Measurements from ENCODE around the gene ZBTB20.

Gene ZBTB20

DNA sequence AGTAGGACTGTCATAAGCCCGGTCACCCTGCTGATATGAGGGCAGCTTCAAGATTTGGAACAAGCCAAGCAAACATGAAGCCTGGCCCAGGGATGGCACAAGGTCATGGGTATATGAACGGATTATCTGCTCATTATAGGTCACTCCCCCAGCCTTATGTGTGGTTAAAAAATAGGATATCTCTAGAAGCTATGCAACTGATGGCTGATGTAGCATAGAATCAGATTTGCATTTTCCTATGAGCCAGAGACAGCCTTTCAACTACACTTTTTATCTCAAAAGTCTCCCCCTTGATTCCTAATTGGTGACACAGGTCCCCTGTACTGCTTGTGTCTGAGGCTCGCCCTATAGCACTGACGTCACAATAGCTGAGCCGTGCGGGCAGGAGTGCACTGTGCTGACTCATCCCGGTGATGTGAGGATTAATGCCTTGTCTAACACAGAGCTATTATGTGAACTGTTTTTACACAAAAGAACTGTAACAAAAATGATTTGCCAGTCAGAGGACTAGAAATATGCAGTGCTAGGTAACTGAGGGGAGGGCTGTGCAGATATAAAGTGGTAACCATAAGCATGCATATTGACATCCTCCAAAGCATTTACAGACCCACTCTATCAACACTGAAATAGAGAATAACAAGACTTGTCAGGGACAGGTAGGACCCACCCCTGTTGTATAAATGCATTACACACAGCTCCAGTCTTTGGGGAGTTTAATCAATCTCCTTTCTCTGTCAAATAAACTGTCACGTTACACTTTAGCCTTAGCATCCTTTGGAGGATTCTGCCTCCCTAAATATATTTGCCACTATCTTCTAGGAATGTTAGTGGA lies 648.3 kb downstream of the ZBTB20 start:
- in situ Hi-C loops (cut with MboI; ENCODE audit: low pct_unique_long_range_greater_than_20kb, low sequenced_read_pairs), result no loop called here

GRCh38 chr3:114496874-114497273 lies 650.2 kb downstream of the ZBTB20 start:
- in situ Hi-C loops (cut with MboI; ENCODE audit: low pct_unique_long_range_greater_than_20kb, low sequenced_read_pairs), result no loop called here
- DNase-seq, result no peak

More for the DNA sequence above, 648.3 kb downstream of the ZBTB20 start:
- DNase-seq, result no peak

- in situ Hi-C loops (cut with MboI; ENCODE audit: low pct_unique_long_range_greater_than_20kb, low sequenced_read_pairs), result no loop called here
- DNase-seq, result no peak
Observed at GRCh38 chr3:114496466-114496865, 650.6 kb downstream of the ZBTB20 start.

DNA sequence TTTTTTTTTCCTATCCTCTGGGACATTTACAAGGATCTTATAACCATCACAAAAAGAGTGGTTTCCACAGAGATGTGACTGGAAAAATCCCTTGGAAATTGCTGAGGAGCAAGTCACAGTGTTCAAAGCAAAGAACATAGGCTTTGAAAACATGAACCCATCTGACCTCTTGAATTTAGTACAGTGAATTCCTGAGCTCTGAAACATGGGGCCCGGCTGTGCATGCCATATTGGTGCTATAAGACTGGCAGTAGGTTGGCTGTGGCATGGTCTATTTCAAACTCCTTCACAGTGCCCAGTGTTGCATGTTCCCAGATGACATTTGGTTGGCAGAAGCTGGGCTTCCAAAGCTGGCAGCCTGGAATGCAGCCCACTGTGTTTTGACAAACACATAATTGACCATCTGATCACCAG lies 651.1 kb downstream of the ZBTB20 start:
- DNase-seq, result no peak
- in situ Hi-C loops (cut with MboI; ENCODE audit: low pct_unique_long_range_greater_than_20kb, low sequenced_read_pairs), result no loop called here

DNA sequence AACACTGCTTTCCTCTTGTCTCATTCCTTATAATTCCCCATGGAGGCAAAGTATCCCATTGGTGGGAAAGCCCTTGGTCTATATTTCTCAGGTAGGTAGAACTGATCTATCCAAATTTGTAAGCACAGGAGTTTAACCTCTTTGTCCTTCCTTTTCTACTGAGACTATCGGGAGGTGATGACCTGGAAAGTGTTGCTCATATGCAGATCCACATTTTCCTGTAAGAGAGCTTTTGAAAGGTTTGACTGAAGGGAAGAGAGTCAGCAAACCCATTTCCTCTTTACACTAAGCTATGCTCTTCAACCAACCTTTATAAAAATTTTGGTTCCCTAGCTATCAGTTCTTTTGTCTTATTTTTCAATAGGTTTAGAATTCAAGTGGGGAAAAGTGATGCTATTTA lies 652.6 kb downstream of the ZBTB20 start:
- in situ Hi-C loops (cut with MboI; ENCODE audit: low pct_unique_long_range_greater_than_20kb, low sequenced_read_pairs), result no loop called here
- no peak for DNase-seq

DNA sequence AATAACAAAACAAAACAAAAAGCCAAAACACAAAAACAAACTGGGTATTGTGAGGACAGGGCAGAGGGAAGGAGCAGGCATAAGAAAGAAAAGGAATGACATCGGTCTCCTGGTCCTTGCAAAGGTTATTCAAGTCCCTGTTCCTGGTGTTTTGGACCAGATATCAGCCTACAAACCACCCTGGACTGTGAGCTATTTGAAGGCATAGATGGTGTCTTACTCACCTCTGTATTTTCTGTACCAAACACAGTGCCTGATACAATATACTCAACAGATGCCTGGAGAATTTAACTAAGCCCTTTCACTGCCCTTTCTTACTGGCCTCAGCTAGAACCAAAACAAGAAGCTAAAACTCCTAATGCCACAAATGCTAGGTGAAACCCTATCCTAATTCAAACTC lies 656.3 kb downstream of the ZBTB20 start:
- no peak for DNase-seq

DNA sequence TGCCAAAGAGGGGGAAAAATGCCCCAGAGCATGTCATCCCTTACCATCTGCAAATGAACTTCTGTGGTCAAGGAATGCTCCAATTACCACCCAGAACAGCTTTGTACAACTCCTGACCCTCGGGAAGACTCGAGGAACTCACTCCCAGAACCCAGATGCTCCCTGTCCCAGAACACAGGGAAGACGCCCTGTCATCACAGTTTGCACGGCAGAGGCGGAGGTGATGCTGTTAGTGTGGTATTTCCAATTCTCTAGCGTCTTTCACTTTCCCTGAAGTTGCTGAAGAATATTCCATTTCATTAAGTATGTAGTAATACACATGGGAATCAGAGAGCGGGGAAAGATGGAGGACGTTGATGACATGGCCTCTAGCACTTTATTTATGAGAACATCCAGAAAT lies 659.6 kb downstream of the ZBTB20 start:
- DNase-seq, result no peak
- in situ Hi-C loops (cut with MboI; ENCODE audit: low pct_unique_long_range_greater_than_20kb, low sequenced_read_pairs), result no loop called here

More for the DNA sequence above, 656.3 kb downstream of the ZBTB20 start:
- in situ Hi-C loops (cut with MboI; ENCODE audit: low pct_unique_long_range_greater_than_20kb, low sequenced_read_pairs), result no loop called here

DNA sequence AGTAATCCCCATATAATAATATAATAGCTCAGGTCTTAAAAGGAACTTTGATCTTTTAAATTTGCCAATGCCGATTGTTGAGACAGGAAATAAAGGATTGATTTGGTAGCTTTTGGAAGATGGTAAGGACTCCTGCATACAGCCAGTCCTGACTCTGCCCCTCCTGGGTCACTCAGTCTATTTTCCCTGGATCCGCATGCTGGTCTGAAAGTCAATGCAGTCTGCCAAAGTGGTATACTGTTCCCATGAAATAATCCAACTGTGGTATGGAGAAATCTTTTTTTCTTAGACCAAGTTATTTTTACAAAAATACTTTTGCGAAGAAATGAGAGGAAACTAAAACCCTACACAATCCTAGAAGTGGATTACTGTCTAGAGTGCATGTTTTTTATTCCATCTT lies 662.2 kb downstream of the ZBTB20 start:
- DNase-seq, result no peak
- in situ Hi-C loops (cut with MboI; ENCODE audit: low pct_unique_long_range_greater_than_20kb, low sequenced_read_pairs), result no loop called here

- in situ Hi-C loops (cut with MboI; ENCODE audit: low pct_unique_long_range_greater_than_20kb, low sequenced_read_pairs), result no loop called here
- DNase-seq, result no peak
Observed at GRCh38 chr3:114481113-114481512, 666.0 kb downstream of the ZBTB20 start.

DNA sequence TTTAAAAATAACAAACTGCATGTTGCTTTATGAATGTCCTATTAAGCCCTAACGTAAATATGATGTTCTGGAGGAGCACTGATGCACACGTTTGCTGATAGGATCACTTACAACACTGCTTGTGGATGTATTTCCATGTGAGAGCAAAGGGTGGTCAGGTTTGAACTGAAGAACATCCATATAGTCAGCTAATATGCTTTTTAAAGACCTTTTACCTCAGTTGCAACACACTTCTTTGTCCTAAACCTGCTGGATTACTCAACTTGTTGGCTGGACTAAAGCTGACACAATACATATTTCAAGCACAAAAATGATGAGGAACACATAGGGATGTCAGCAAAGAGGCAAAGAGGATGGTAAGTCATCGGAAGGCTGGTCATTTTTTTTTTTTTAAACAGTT lies 666.6 kb downstream of the ZBTB20 start:
- in situ Hi-C loops (cut with MboI; ENCODE audit: low pct_unique_long_range_greater_than_20kb, low sequenced_read_pairs), result no loop called here
- no peak for DNase-seq

- DNase-seq, result no peak
- in situ Hi-C loops (cut with MboI; ENCODE audit: low pct_unique_long_range_greater_than_20kb, low sequenced_read_pairs), result no loop called here
Observed at GRCh38 chr3:114478801-114479200, 668.3 kb downstream of the ZBTB20 start.

- no peak for DNase-seq
- in situ Hi-C loops (cut with MboI; ENCODE audit: low pct_unique_long_range_greater_than_20kb, low sequenced_read_pairs), result no loop called here
Observed at GRCh38 chr3:114476511-114476910, 670.6 kb downstream of the ZBTB20 start.

- in situ Hi-C loops (cut with MboI; ENCODE audit: low pct_unique_long_range_greater_than_20kb, low sequenced_read_pairs), result no loop called here
- DNase-seq, result no peak
Observed at GRCh38 chr3:114471478-114471877, 675.6 kb downstream of the ZBTB20 start.

- in situ Hi-C loops (cut with MboI; ENCODE audit: low pct_unique_long_range_greater_than_20kb, low sequenced_read_pairs), result no loop called here
- DNase-seq, result no peak
Observed at GRCh38 chr3:114469070-114469469, 678.0 kb downstream of the ZBTB20 start.

DNA sequence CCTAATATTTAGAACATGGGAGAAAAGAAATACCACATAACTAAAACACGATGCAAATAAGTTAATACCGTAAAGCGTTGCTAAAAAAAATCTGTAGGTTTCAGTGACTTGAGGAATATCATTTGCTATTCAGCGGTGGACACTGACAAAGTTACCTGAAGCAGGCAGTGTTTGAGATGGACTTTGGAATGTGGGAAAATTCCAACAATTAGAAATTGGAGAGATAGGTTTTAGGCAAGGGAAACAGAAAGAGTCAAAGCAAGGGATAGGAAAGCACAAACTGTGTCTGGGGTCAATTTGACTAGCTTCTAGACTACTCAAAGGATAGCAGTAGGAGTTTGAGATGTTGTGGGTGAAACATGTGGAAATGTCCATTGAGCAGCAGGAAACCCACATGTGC lies 680.3 kb downstream of the ZBTB20 start:
- in situ Hi-C loops (cut with MboI; ENCODE audit: low pct_unique_long_range_greater_than_20kb, low sequenced_read_pairs), result no loop called here
- no peak for DNase-seq

DNA sequence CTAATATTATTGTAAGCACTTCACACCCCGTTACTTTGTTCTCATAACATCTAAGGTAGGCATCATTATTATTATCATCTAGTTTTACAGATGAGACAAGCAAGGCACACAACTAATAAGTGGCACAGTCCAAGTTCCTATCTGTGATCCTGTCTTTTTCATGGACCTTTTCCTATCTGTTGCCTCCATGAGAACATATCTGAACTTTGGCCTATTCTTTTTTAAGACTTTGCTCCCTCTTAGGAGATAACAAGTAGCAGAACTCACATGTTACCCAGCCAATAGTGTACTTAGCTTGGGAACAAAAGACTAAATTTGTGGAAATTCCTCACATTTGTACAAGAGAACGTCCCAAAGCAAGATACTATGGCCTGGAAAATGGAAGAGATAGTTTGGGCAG lies 680.8 kb downstream of the ZBTB20 start:
- no peak for DNase-seq
- in situ Hi-C loops (cut with MboI; ENCODE audit: low pct_unique_long_range_greater_than_20kb, low sequenced_read_pairs), result no loop called here

GRCh38 chr3:114464548-114464947 lies 682.5 kb downstream of the ZBTB20 start:
- no peak for DNase-seq

DNA sequence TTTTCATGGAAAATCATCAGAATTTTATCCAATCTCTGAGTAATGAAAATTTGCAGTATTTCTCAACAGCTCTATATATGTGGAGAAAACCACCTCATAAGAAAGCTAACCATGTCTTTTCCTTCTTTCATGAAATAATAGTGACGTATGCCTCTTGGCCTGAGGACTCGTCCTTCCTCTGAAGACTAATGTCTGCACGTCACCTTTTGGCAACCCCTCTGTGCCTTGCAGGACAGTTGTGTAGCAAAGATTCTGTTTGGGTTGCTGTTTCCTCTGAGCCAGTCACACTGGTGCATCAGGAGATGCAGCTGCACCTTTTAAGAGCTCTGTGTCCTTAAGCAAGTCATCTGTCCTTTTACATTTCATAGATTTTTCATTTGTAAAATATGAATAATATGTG lies 684.3 kb downstream of the ZBTB20 start:
- no peak for DNase-seq
- in situ Hi-C loops (cut with MboI; ENCODE audit: low pct_unique_long_range_greater_than_20kb, low sequenced_read_pairs), result no loop called here

More at GRCh38 chr3:114464548-114464947, 682.5 kb downstream of the ZBTB20 start:
- in situ Hi-C loops (cut with MboI; ENCODE audit: low pct_unique_long_range_greater_than_20kb, low sequenced_read_pairs), result no loop called here

DNA sequence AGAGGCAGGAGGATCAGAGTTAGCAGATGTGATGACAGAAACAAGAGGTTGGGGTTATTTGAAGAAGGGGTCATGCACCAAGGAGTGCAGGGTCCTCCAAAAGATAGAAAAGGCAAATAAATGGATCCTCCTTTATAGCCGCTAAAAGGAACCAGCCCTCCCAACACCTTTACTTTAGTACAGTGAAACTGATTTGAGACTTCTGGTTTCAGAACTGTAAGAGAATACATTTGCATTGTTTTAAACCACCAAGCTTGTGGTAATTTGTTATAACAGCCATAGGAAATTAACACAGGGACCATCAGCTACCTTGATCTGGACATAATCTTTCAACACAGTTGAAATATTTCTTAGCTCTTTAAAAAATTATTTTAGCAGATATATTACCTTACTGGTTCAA lies 686.6 kb downstream of the ZBTB20 start:
- no peak for DNase-seq
- in situ Hi-C loops (cut with MboI; ENCODE audit: low pct_unique_long_range_greater_than_20kb, low sequenced_read_pairs), result no loop called here

DNA sequence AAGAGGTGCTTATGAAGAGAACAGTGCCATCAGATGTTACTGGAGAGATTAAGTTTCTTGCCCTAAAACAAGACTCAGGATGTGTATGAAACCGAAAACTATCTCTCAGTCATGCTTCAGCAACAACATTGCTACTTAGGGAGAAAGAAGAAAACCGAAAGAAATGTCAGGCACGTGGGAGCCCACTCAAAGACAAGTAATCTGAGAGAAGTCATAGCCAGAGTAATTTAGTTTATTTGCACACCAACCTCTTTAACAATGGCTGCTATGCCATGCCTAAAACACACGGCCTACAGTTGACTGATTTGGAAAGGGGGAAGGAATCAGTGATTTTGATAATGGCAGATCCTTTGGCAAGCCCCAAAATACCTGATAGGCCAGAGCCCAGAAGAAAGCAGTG lies 690.3 kb downstream of the ZBTB20 start:
- in situ Hi-C loops (cut with MboI; ENCODE audit: low pct_unique_long_range_greater_than_20kb, low sequenced_read_pairs), result no loop called here
- no peak for DNase-seq

- in situ Hi-C loops (cut with MboI; ENCODE audit: low pct_unique_long_range_greater_than_20kb, low sequenced_read_pairs), result no loop called here
- no peak for DNase-seq
Observed at GRCh38 chr3:114455432-114455831, 691.7 kb downstream of the ZBTB20 start.
